ENCODE data around the gene NOLC1.

NOLC1 gene

GRCh38 chr10:102151774-102152544, at the start of gene NOLC1:
Gene NOLC1, plus strand, starts transcription at chr10:102152389. Its CDS starts 22 bp downstream, at chr10:102152411.
- TF ChIP-seq CTCF (IDR thresholded peaks at IDR 0.05) = no peak

GRCh38 chr10:102102421-102102820, 49.8 kb upstream of the NOLC1 start:
- TF ChIP-seq CTCF (IDR thresholded peaks at IDR 0.05) = no peak

- no peak for TF ChIP-seq CTCF (IDR thresholded peaks at IDR 0.05)
Observed at GRCh38 chr10:102106998-102107397, 45.2 kb upstream of the NOLC1 start.

GRCh38 chr10:102109166-102110116, 42.7 kb upstream of the NOLC1 start:
- TF ChIP-seq CTCF (IDR thresholded peaks at IDR 0.05) = no peak

- TF ChIP-seq CTCF (IDR thresholded peaks at IDR 0.05) = no peak
Observed at GRCh38 chr10:102111276-102111675, 40.9 kb upstream of the NOLC1 start.

GRCh38 chr10:102112210-102112817, 39.9 kb upstream of the NOLC1 start:
- TF ChIP-seq CTCF (IDR thresholded peaks at IDR 0.05) = no peak

- no peak for TF ChIP-seq CTCF (IDR thresholded peaks at IDR 0.05)
Observed at GRCh38 chr10:102113261-102113955, 38.8 kb upstream of the NOLC1 start.
